HL-60 (cell line): Measurements from ENCODE around the gene DUS1L.

Experiments used
- GABPA ChIP-seq: IDR thresholded peaks from 2 replicates; pipeline ENCODE4 v1.6.1; 2012; ENCODE audit warnings: low read depth
- POLR2AphosphoS5 ChIP-seq: IDR thresholded peaks from 2 replicates; pipeline ENCODE4 v1.6.1; 2012; ENCODE audit warnings: low read depth
- TF ChIP-seq, protein P1 (sequence below): IDR thresholded peaks from one replicate; pipeline ENCODE4 v1.5.1; 2011; ENCODE audit warnings: low read length, control low read depth, inconsistent platforms; ENCODE audit not compliant: insufficient read depth

DNA sequence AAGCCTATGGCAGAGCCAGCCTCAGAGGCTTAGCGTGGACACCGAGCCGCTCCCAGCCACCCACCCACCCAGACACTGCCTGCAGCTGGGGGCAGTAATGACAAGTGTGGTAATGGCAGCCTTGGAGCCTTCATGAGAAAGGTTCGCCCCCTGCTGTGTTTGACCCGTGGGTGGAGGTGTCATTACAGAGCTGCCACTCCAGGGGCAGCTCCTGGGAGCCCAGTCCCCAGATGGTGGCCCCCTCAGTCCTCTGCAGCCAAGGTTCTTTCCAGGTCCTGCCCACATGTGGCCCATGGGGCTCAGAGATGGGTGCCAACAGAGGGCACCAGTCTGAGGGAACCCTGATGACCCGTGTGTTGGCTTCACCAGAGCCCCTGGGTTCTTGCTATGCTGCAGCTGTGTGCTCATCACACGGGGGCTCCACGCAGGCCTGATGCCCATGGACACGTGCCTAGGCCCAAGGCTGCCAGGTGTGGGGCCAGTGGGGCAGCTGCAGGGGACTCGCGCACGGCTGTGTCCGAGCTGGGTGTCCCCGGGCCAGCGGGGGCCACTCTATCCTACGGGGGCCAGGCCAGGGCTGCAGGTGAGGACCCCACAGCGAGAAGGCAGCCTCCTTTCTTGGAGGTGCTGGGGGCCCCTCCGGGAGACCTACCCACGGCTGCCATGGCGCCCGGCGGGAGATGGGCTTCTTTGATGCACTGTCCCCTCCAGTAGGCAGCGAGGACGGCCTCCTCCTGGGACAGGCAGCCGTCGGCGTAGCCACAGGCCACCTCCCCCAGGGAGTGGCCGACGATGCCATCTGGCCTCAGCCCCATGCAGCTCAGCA is 24.3 kb upstream of the DUS1L start:
- no peak for TF ChIP-seq POLR2AphosphoS5
- TF ChIP-seq, protein P1, sequence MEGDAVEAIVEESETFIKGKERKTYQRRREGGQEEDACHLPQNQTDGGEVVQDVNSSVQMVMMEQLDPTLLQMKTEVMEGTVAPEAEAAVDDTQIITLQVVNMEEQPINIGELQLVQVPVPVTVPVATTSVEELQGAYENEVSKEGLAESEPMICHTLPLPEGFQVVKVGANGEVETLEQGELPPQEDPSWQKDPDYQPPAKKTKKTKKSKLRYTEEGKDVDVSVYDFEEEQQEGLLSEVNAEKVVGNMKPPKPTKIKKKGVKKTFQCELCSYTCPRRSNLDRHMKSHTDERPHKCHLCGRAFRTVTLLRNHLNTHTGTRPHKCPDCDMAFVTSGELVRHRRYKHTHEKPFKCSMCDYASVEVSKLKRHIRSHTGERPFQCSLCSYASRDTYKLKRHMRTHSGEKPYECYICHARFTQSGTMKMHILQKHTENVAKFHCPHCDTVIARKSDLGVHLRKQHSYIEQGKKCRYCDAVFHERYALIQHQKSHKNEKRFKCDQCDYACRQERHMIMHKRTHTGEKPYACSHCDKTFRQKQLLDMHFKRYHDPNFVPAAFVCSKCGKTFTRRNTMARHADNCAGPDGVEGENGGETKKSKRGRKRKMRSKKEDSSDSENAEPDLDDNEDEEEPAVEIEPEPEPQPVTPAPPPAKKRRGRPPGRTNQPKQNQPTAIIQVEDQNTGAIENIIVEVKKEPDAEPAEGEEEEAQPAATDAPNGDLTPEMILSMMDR: no peak
- no peak for TF ChIP-seq GABPA
